Measurements from ENCODE around the gene ASTN2.
A peak's percentile ranks its signal among the peaks of the same experiment; 100 is the strongest.
"Not testable (repeated sequence)": the region's sequence is repeated elsewhere in the genome, so short reads cannot be mapped to it uniquely, and the experiment has no call there.

Gene ASTN2

GRCh38 chr9:116910201-116910600 is 504.7 kb downstream of the ASTN2 start:
- no peak for DNase-seq (ENCODE audit: low read depth)

- DNase-seq (ENCODE audit: low read depth), result no peak
Measured at GRCh38 chr9:116907989-116908388, 506.9 kb downstream of the ASTN2 start.

DNA sequence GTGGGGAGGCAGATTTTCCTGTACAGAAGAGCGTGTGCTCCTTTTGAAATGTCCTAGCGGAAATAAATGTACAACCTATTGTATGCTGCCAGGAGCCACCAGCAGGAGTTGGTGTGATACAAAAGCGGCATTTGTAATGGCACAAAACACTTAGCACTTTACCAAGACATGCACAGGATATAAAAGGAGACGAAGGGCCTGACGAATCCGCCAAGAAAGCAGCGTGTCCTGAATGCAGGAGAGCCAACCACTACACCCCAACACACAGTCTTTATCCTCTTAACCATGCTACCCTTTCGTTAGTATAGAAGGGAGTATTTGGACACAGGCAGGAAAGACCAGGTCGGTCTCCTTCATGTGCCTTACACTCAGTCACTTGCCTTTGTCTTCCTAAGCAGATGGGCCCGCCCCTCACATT is 509.7 kb downstream of the ASTN2 start:
- DNase-seq (ENCODE audit: low read depth), result no peak

- no peak for DNase-seq (ENCODE audit: low read depth)
Measured at GRCh38 chr9:116904165-116904564, 510.7 kb downstream of the ASTN2 start.

GRCh38 chr9:116901260-116901659 is 513.6 kb downstream of the ASTN2 start:
- no peak for DNase-seq (ENCODE audit: low read depth)

DNA sequence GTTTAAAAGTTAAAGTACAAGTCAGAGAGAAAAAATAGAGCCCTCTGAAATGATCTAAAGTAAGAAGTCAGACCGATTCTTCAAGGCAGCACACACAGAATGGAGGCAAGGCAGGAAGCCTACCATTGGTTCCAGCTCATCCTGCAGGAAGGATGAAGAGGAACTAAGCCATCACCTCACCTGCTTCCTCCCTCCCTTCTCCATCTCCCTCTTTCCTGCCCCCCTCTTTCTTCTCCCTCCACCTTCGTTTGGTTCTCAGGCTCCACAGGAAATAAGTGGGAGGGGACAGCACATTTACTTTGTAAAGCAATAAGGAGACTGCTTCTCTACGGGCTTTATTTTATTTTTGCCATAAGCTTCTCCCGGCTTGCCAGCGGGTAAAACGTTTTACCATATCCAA is 514.3 kb downstream of the ASTN2 start:
- no peak for DNase-seq (ENCODE audit: low read depth)

DNA sequence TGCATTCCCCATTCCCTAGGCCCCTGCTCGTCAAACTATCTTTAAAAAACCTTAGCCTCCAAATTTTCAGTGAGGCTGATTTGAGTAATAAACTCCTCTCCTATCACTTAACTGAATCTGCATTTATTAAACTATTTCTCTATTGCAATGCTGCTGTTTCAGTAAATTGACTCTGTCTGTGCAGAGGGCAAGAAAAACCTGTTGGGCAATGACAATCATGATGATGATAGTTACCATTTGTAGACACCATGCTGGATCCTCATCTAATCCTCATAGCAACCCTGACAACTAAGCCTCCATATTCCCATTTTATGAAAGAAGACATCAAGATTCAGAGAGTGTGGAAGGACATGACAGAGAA is 514.9 kb downstream of the ASTN2 start:
- DNase-seq (ENCODE audit: low read depth), result no peak

DNA sequence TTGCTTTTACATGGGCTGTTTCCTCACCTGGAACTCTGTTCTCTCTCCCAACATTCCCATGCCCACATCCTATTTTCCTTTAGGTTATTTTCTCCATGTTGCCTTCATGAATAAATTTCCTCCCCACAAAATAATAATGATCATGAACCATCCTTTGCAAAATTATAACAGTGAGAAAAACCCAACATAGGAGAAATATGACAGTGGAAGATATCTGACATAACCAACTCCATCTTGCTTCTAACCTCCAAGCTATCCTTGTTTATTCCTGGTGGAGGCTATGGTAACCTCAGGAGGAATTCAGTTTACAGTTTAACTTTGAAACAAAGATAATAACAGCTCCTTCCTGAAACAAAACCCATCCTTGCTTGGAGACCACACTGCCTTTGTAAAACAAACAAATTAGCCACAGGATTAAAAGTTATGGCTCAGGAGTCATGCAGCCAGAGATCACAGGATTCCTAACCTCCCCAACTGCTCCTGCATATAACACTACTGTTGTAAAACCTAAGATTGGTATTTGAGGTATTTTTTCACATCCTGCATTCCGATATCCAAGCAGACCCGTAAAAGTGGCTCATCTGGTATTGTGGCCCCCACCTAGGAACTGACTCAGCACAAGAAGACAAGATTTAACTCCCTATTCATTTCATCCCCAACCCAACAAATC is 515.4 kb downstream of the ASTN2 start:
- no peak for DNase-seq (ENCODE audit: low read depth)

DNA sequence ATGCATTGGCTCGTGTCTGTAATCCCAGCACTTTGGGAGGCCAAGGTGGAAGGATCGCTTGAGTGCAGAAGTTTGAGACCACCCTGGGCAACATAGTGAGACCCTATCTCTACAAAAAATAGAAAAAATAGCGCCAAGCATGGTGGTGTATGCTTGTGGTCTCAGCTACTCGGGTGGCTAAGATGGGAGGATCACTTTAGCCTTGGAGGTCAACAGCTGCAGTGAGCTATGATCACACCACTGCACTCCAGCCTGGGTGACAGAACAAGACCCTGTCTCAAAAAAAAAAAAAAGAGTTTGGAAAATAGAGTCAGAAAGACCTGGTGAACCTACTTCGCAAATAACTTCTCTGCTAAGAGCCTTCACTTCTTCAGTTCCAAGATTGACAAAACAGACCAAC is 516.7 kb downstream of the ASTN2 start:
- DNase-seq (ENCODE audit: low read depth), result not testable (repeated sequence)

GRCh38 chr9:116897201-116897600 is 517.7 kb downstream of the ASTN2 start:
- DNase-seq (ENCODE audit: low read depth), result no peak

GRCh38 chr9:116895961-116896360 is 518.9 kb downstream of the ASTN2 start:
- no peak for DNase-seq (ENCODE audit: low read depth)

DNA sequence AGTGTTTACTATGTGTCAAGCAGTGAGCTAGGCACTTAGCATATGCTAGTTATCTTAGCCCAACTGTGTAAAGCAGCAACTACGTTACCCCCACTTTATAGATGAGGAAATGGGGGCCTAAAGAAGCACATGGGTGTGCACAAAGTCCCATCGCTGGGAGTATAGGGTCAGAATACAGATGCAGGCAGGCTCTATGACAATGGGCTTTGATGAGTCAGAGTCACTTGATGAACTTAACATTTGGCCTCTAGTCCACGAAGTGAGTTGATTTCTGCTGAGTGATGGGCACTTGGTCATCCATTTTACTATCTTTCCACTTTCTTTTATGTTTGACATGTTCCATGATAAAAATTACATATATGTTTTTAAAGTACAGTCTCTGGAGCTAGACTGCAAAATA is 523.4 kb downstream of the ASTN2 start:
- no peak for DNase-seq (ENCODE audit: low read depth)

- not testable (repeated sequence) for DNase-seq (ENCODE audit: low read depth)
Measured at GRCh38 chr9:116888476-116888875, 526.4 kb downstream of the ASTN2 start.

GRCh38 chr9:116888066-116888465 is 526.8 kb downstream of the ASTN2 start:
- no peak for DNase-seq (ENCODE audit: low read depth)

GRCh38 chr9:116883676-116884075 is 531.2 kb downstream of the ASTN2 start:
- no peak for DNase-seq (ENCODE audit: low read depth)

DNA sequence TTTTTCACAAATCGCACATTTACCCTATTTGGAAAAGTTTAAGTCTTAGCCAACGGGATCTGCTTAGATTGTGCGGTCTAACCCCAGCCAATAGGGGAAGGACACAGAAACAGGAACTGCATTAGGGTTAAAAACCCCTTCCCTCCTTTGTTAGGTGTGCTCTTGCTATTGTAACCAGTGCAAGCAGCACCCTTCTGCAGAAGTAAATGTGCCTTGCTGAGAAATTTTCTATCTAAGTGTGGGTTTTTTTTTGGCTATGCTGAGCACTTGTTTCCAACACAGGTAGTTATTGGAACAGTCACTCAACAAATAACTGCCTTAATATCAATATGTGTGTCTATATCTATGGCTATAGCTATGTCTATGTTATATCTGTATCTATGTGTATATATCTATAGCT is 537.8 kb downstream of the ASTN2 start:
- DNase-seq (ENCODE audit: low read depth), result no peak

GRCh38 chr9:116875576-116875975 is 539.3 kb downstream of the ASTN2 start:
- DNase-seq (ENCODE audit: low read depth), result no peak

DNA sequence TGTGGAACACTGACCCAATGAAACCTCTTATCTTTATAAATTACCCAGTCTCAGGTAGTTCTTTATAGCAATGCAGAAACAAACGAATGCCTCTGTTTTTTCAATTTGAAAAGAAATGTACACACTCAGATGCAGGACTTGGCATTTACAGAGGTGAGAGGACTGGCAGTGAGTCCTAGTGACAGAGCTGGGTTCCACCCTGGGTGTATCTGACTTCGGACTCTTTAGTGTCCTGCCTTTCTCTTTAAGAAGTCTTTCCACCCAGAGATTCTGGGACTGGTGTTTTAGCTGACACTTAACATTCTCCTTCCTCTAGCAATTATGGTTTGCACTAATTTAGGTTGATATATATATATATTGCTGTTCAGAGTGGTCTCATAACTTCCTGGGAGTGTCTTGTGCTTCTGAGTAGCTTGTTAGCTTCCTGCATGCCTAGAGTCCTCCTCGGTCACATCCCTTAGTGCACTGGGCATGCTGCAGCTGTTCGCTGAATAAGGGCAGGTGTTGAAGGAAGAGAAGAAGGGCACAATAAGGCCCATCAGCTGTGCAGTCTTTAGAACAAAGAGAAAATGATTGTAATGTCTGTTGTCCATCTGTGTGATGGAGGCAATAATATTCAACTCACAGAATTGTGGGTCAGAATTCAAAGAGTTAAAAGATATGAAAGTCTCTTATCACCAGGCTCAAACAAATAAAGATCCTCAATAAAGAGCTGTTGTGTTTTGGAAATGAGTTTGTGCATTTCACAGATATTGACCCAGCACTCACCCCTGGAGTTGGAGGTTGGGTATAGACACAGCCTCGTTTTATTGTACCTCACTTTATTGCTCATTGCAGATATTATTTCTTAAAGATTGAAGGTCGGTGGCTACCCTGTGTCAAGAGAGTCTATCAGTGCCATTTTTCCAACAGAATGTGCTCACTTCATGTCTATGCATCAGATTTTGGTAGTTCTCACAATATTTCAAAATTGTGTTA is 540.6 kb downstream of the ASTN2 start:
- DNase-seq (ENCODE audit: low read depth), result no peak

DNA sequence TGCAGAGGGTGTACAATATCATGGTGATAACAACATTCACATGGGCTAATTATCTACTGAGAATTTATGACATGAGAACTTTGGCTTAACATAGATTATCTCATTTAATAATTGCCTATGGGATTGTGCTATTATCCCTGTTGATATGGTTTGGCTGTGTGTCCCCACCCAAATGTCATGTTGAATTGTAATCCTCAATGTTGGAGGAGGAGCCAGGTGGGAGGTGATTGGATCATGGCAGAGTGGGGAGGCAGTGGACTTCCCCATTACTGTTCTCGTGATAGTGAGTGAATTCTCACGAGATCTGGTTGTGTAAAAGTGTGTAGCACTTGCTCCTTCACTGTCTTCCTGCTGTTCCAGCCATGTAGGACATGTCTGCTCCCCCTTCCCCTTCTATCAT is 541.4 kb downstream of the ASTN2 start:
- no peak for DNase-seq (ENCODE audit: low read depth)

DNA sequence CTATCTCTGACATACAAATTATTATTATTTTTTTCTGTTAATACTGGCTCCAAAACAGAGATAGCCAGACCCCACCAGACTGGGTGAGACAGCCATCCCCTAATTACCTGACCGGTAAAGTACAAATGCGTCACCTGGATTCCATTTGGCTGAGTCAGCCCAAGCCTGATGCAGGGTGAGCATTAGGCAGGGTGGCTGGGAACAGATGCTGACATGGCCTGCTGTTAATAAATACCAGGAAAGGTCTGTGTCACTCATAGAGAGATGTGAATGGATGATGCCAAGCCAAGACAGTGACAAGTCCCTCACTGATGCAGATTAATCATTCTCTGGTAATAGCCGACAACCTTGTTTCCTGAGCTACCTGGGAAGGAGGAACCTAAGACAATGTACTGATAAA is 544.3 kb downstream of the ASTN2 start:
- no peak for DNase-seq (ENCODE audit: low read depth)

GRCh38 chr9:116868201-116868600 is 546.7 kb downstream of the ASTN2 start:
- DNase-seq (ENCODE audit: low read depth), result no peak

GRCh38 chr9:116861321-116861720 is 553.5 kb downstream of the ASTN2 start:
- no peak for DNase-seq (ENCODE audit: low read depth)

DNA sequence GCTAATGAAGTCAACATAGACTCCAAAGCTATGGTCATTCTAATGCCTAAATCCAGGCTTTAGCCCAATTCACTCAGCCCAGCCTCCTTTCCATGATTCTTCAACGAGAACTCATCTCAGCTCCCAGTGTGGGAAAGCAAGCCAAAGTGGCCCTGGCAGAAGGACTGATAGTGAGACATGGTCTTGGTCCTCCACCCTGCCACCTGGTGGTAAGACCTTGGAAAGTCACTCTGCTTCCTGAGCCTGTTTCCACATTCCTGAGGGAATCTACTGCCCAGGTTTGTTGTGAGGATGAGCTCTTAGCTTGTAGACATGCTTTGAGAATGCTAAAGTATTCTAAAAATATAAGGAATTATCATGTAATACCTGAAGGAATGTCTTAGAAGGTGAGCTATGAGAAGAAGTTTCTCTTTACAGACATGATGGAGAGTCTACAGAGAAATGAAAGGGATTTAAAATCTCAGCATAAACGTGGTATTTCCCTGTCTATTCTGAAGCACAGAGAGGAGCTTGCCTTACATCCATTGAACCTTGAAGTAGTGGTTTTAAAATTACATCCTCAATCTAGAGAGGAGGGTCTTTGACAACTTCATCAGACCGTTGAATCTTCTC is 554.2 kb downstream of the ASTN2 start:
- peak; percentile 0 for DNase-seq (ENCODE audit: low read depth)
